COLO829 (cell line): Measurements from ENCODE around the gene PXYLP1.

Experiments used
- DNase-seq: peaks from one replicate; pipeline ENCODE4 v3.0.0; 2012; ENCODE audit warnings: low spot score

The PXYLP1 gene

GRCh38 chr3:141326123-141326522 lies 94.5 kb downstream of the PXYLP1 start:
- DNase-seq = no peak

DNA sequence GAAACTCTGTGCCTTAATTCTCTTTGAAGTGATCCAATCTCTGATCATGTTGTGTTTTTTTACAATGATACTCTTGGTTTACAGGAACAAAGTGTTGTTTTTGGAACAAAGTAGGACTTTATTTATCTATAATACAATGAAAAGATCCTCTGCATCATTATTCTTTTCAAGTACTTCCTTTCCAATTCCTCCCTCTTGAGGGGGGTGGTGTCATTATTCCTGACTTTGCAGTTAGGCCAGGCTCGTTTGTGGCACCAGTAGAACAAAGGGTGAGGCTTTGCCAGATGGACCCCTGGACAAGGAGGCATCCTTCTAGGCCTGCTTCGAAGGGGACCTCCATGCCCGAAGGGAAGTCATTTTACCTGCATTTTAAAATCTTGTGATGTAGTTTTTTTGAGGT lies 95.0 kb downstream of the PXYLP1 start:
- DNase-seq = no peak

- DNase-seq = no peak
Measured at GRCh38 chr3:141328286-141329166, 96.9 kb downstream of the PXYLP1 start.

- no peak for DNase-seq
Measured at GRCh38 chr3:141330235-141330634, 98.6 kb downstream of the PXYLP1 start.

DNA sequence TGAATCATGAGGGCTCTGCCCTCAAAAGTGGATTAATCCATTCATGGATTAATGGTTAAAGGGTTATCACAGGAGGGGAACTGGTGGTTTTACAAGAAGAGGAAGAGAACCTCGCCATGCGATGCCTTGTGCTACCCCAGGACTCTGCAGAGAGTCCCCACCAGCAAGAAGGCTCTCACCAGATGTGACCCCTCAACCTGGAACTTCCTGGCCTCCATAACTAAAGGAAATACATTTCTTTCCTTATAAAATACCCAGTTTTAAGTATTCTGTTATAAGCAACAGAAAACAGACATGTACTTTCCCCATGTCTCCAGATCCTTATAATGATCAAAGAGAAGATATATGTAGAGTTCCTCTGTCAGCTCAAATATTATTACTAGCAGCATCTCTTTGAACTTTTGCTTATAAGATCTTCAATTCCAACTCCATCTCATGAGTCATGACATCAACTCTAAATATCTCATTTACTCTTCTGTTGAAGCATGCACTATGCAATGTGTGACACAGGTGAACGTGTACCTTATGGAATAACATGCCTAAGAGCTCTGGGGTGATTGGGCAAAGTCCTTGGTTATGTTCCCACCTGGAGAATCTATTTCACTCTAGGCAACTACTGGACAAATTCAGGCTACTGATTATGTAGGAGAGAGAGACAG lies 99.2 kb downstream of the PXYLP1 start:
- DNase-seq = no peak

DNA sequence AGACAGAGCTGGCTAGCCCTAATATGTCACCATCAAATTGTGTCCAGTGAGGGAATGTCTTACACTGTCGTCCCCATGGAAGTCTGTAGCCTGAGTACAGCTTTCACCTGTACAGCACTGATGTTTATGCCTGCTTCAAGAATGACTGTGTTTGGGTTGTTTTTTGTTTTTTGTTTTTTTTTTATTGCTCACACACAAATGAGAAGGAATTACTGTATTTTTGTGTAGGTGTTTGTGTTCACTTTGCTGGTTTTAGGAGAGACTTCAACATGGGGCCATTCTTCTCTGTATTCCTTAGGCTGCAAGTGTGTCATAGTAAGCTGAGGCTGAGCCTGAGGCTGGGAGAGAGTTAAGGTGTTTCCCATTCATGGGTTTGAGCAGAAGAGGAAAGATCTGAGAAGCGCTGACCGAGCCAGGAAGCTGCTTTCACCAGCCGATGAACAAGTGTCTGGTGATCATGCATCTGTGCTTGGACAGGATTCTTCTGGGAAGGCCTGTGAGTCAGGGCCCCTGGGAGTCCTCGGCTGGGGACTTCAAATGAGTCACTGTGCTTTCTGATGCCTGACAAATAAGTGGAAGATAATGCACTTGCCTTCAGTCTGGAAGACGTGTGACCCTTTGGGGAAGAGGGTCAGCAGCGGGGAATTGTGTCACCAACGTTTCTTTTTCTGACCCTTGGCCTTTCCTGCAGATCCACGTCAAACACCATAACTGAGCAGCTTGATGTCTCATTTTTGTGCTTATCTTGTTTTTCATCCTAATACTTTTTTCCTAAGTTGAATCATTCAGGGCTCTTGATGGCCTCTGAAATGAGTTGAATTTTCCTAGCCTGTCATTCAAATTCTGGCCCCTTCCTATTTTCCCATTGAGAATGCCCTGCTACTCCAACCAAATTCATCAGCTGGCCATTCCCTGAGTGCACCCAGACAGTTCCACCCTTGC lies 100.0 kb downstream of the PXYLP1 start:
- peak; percentile 98 for DNase-seq

DNA sequence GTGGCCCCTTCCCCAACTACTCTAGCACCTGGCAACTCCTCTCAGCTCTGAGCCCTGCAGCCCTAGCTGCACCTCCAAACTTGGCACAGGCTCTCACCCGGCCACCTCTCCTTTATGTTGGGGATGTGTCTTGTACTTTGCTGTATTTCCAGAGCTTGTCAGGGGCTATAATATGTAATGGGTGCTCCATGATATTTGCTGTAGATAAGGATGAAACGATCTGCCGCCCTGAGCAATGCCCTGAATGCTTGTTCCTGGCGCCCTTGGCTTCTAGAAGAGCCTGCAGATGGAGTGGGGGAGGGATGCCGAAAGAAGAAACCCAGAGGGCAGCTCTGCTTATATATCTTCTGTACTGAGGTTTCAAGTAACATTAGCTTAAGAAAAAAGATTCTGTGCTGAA lies 100.8 kb downstream of the PXYLP1 start:
- no peak for DNase-seq

GRCh38 chr3:141333836-141334626 lies 102.4 kb downstream of the PXYLP1 start:
- no peak for DNase-seq

- no peak for DNase-seq
Measured at GRCh38 chr3:141334627-141335250, 103.1 kb downstream of the PXYLP1 start.

DNA sequence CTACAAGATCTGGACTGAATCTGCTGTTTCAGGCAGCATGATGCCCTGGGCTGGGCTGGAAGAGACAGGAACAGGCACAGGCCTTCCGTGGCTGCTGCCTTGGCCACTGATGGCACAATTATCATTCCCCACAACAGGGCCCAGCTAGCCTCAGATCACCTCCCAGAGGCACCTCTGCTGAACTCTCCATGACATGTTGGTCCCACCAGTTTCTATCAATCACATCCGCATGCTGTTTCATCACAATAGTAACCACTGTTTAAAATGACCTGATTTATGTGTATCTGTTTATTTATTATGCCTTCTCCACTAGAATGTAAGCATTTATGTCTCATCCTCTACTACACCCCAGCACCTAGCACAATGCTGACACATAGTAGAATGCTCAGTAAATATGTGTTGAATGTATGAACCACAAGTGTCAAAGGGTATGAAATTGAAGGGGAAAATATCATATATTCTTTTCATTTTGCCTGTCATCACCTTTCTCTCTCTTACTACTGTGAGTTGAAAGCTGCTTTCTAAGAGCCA lies 104.0 kb downstream of the PXYLP1 start:
- DNase-seq = peak; percentile 72

- peak; percentile 53 for DNase-seq
Measured at GRCh38 chr3:141336672-141337522, 105.3 kb downstream of the PXYLP1 start.

- DNase-seq = no peak
Measured at GRCh38 chr3:141337523-141337854, 105.9 kb downstream of the PXYLP1 start.

DNA sequence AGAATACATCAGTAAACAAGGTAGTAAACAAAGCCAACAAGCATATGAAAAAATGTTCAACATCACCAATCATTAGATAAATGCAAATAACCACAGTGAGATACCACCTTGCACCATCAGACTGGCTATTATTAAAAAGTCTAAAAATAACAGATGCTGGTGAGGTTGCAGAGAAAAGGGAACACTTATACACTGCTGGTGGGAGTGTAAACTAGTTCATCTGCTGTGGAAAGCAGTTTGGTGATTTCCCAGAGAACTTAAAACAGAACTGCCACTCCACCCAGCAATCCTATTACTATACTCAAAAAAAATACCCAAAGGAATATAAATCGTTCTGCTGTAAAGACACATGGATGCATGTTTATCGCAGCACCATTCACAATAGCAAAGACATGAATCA lies 106.4 kb downstream of the PXYLP1 start:
- no peak for DNase-seq

- no peak for DNase-seq
Measured at GRCh38 chr3:141338881-141339280, 107.3 kb downstream of the PXYLP1 start.

GRCh38 chr3:141341536-141341935 lies 109.9 kb downstream of the PXYLP1 start:
- no peak for DNase-seq

DNA sequence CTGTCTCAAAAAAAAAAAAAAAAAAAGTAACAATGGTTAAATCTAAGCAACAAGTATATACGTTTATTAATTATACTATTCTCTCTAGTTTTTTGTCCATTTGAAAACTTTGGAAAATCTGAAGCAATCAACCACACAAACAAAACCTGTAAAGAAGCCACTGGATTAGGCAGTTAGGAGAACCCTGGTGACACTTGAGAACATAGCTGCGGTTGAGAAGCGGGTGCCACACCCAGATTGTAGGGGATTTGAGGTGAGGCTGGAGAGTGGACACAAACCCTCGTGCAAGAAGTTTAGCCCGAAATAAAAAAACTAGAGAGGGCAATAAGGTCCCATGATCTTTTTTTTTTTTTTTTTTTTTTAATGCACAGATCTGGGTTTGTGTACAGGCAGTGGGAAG lies 110.8 kb downstream of the PXYLP1 start:
- DNase-seq = no peak

DNA sequence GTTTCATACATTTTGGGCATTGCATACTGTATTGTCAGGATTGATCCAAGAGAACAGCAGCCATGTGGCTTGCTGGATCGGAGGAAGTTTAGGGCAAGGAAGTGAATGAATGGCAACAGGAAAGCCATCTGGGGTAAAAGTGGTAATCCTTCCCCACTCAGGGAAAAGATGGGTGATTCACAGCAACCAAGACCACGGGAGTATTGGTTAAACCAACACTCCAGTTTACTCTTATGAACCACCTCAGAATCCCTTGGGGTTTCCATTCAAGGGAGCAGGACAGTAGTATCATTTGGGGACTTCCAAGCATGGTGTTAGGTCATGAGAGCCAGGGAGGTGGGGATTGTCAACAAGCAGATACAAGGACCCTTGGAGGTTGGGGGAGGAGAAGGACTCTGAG lies 111.5 kb downstream of the PXYLP1 start:
- DNase-seq = no peak

DNA sequence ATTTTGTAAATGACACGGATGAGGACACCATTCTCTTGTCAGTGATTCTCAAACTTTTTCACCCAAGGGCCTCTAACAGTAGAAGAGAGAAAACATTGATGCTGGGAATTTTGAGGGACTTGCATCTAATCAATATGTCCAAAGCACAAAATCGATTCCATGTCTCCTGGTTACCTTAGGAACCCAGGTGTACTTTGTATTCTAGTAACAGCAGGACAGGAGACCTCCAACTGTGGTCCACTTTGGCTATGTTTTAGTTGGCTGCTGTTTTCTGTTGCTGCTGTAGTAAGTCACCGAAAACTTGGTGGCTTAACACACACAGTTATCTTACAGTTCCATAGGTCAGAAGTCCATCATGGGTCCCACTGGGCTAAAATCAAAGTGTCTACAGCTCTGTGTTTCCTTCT lies 112.2 kb downstream of the PXYLP1 start:
- no peak for DNase-seq
